Endothelial cell of umbilical vein (primary cell): ENCODE results near the gene SORT1. TPM values are rescaled to one million over a fixed set of nuclear protein-coding genes. Genes with fewer than 3 reads are reported as not detected.

Experiments used
- BruUV-seq: library from RNA; stranded (reverse); fragments of 400-500 nt; replicated peaks from 2 replicates; lab custom pipeline; 2021; lab: Mats Ljungman, UMichigan
- CTCF ChIA-PET: fragments of 300-600, 350-600 bp; sonication (Branson Sonifier 250); formaldehyde crosslinking; loops from one replicate; lab custom pipeline; 2021; ENCODE audit warnings: antibody characterized with exemption, inconsistent platforms; lab: Charles Lee
- POLR2A ChIA-PET: fragments of 300-600, 350-600 bp; sonication (Branson Sonifier 250); formaldehyde crosslinking; loops from one replicate; lab custom pipeline; 2021; ENCODE audit warnings: antibody characterized with exemption, inconsistent platforms; lab: Charles Lee
- DNase-seq: peaks from one replicate; pipeline ENCODE4 v3.0.0-alpha.2; 2011; ENCODE audit warnings: low read depth, low spot score
- FAIRE-seq: peaks from 2 replicates; lab custom pipeline; 2011; peaks lifted over from hg19 to GRCh38; lab: Jason Lieb, UNC
- H2AFZ ChIP-seq: 2 replicates; pipeline ENCODE4 v1.6.0; 2012; ENCODE audit warnings: low read depth, low read length, control low read depth, inconsistent platforms
- H3K27ac ChIP-seq: 2 replicates; pipeline ENCODE4 v1.5.1; 2011; ENCODE audit warnings: low read depth, mild to moderate bottlenecking, control low read depth, low read length, moderate library complexity; ENCODE audit not compliant: insufficient read depth
- H3K27me3 ChIP-seq, 2 experiments: 2 replicates each; pipeline versions ENCODE4 v1.6.0 to v1.6.1; 2011; ENCODE audit warnings: low read length in 2 of 2, mixed read lengths in 1 of 2; ENCODE audit not compliant: control insufficient read depth in 2 of 2, insufficient read depth in 2 of 2
- H3K36me3 ChIP-seq, 2 experiments: 2 replicates in 1 of 2; 3 replicates in 1 of 2; pipeline ENCODE4 v1.5.1; 2011; ENCODE audit warnings: low read length in 2 of 2, mild to moderate bottlenecking in 1 of 2, moderate library complexity in 1 of 2; ENCODE audit not compliant: control insufficient read depth in 2 of 2, insufficient read depth in 2 of 2; ENCODE audit errors: extremely low read depth in 1 of 2
- H3K4me1 ChIP-seq: 3 replicates; pipeline ENCODE4 v1.5.1; 2011; ENCODE audit warnings: mild to moderate bottlenecking, low read length; ENCODE audit not compliant: control insufficient read depth, insufficient read depth; ENCODE audit errors: extremely low read depth
- H3K4me2 ChIP-seq: 2 replicates; pipeline ENCODE4 v1.6.1; 2011; ENCODE audit warnings: low read length, control low read depth, mixed read lengths; ENCODE audit not compliant: insufficient read depth
- H3K4me3 ChIP-seq, 3 experiments: fragments of 200-600 bp in 1 of 3; sonication (generic), shearing (Covaris generic) in 1 of 3; replicated peaks in 1 of 3; 2 replicates each; pipeline ENCODE4 v1.5.1; 2011 to 2016; ENCODE audit warnings: control low read depth in 3 of 3, low read length in 3 of 3, mild to moderate bottlenecking in 2 of 3, inconsistent platforms in 1 of 3, low read depth in 1 of 3, moderate library complexity in 1 of 3; ENCODE audit not compliant: insufficient read depth in 1 of 3
- H3K79me2 ChIP-seq: 2 replicates; pipeline ENCODE4 v1.6.0; 2012; ENCODE audit warnings: low read length, inconsistent platforms; ENCODE audit not compliant: control insufficient read depth, insufficient read depth
- H3K9ac ChIP-seq: replicated peaks from 2 replicates; pipeline ENCODE3; 2011; ENCODE audit warnings: low read length, control low read depth; ENCODE audit not compliant: insufficient read depth; ENCODE audit errors: extremely low read depth
- H3K9me1 ChIP-seq: replicated peaks from 3 replicates; pipeline ENCODE4 v1.6.0; 2011; ENCODE audit warnings: mild to moderate bottlenecking, low read length; ENCODE audit not compliant: control insufficient read depth, insufficient read depth; ENCODE audit errors: extremely low read depth
- H3K9me3 ChIP-seq: replicated peaks from 2 replicates; pipeline ENCODE4 v1.5.1; 2012; ENCODE audit warnings: low read length, inconsistent platforms; ENCODE audit not compliant: control insufficient read depth, insufficient read depth
- H4K20me1 ChIP-seq: replicated peaks from 2 replicates; pipeline ENCODE3; 2011; ENCODE audit warnings: mild to moderate bottlenecking, low read length; ENCODE audit not compliant: control insufficient read depth, insufficient read depth; ENCODE audit errors: extremely low read depth
- CTCF ChIP-seq, 2 donors: IDR thresholded peaks; 1 replicate in 1 of 2; 2 replicates in 1 of 2; pipeline ENCODE4 v1.5.1; 2011; ENCODE audit warnings: low read length in 2 of 2, mild to moderate bottlenecking in 2 of 2, moderate library complexity in 2 of 2, control low read depth in 1 of 2, inconsistent platforms in 1 of 2, low read depth in 1 of 2; ENCODE audit not compliant: insufficient read depth in 1 of 2; ENCODE audit errors: extremely low read depth in 1 of 2
- EZH2 ChIP-seq: IDR thresholded peaks from 2 replicates; pipeline ENCODE4 v1.6.1; 2012; ENCODE audit warnings: borderline replicate concordance, low read depth, mild to moderate bottlenecking, moderate library complexity, low read length, inconsistent platforms; ENCODE audit not compliant: severe bottlenecking
- FOS ChIP-seq: IDR thresholded peaks from 2 replicates; pipeline ENCODE4 v1.6.1; 2011; ENCODE audit warnings: mild to moderate bottlenecking, low read length, moderate library complexity, borderline replicate concordance; ENCODE audit not compliant: insufficient read depth
- GATA2 ChIP-seq: IDR thresholded peaks from 2 replicates; pipeline ENCODE4 v1.7.0; 2011; ENCODE audit warnings: low read depth, mild to moderate bottlenecking, moderate library complexity, mixed read lengths, low read length; ENCODE audit not compliant: insufficient read length, insufficient read depth
- JUN ChIP-seq: IDR thresholded peaks from 2 replicates; pipeline ENCODE4 v1.6.1; 2011; ENCODE audit warnings: borderline replicate concordance, low read depth; ENCODE audit not compliant: insufficient read length, insufficient read depth
- POLR2A ChIP-seq: IDR thresholded peaks from 2 replicates; pipeline ENCODE4 v1.6.1; 2012; ENCODE audit warnings: low read depth, mild to moderate bottlenecking, control low read depth, low read length
- POLR2AphosphoS5 ChIP-seq: IDR thresholded peaks from 2 replicates; pipeline ENCODE4 v1.6.1; 2012; ENCODE audit warnings: low read depth, mild to moderate bottlenecking, control low read depth, low read length, moderate library complexity; ENCODE audit not compliant: insufficient read depth
- dilution Hi-C: fragments of 300-500 bp; cut with MboI; formaldehyde crosslinking; loops from one replicate; pipeline ENCODE4 v1.15.0; 2019; ENCODE audit warnings: low sequenced_read_pairs; ENCODE audit not compliant: extremely low pct_ligation_motif_present
- intact Hi-C: fragments of 100-400 bp; cut with micrococcal nuclease; formaldehyde crosslinking; loops from one replicate; pipeline ENCODE4 v1.10.0; 2022
- polyA plus RNA-seq, 4 experiments: library from polyadenylated mRNA; depleted of rRNA in 3 of 4; stranded (reverse) in 3 of 4; unstranded in 1 of 4; fragments of >200 nt; gene quantifications; 2 replicates each; pipeline versions ENCODE4 v1.2.1 to v1.2.3, GENCODE V29; 2011 to 2012; ENCODE audit warnings: missing spikeins in 1 of 4
- total RNA-seq: library from RNA; stranded (reverse); gene quantifications from 2 replicates; pipeline ENCODE4 v1.2.3, GENCODE V29; 2021
- TF ChIP-seq, protein P1 (sequence below): IDR thresholded peaks from 2 replicates; pipeline ENCODE4 v1.6.1; 2011; ENCODE audit not compliant: insufficient read depth, insufficient read length

The SORT1 gene
- total and polyA plus RNA-seq, 2 donors (not counting 3 experiments of a cell fraction or from before 2014, with no cell fraction given): 6.8 to 17.8 TPM

GRCh38 chr1:109290998-109291397 lies 106.7 kb downstream of the SORT1 start:
- no peak overlapping the region for H3K9ac ChIP-seq
- no TSS peak for BruUV-seq
- peaks cover 6 to 8% of the 10 kb centered on the region in 2 experiments for H3K27me3 ChIP-seq
- TF ChIP-seq, protein P1, sequence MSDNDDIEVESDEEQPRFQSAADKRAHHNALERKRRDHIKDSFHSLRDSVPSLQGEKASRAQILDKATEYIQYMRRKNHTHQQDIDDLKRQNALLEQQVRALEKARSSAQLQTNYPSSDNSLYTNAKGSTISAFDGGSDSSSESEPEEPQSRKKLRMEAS: no peak
- no peak for TF ChIP-seq GATA2
- TF ChIP-seq CTCF (IDR thresholded peaks at IDR 0.05; ENCODE audit: extremely low read depth in 1 of 2, insufficient read depth in 1 of 2, low read depth in 1 of 2, low read length in 2 of 2): no peak
- TF ChIP-seq POLR2A: no peak
- TF ChIP-seq EZH2: no peak
- TF ChIP-seq FOS: no peak
- TF ChIP-seq POLR2AphosphoS5: no peak
- TF ChIP-seq JUN: no peak
- H3K9me3 ChIP-seq: no peaks in the 10 kb centered on the region
- intact Hi-C loops: no loop called here
- H3K4me1 ChIP-seq: no peaks in the 10 kb centered on the region
- no peak overlapping the region for H3K4me3 ChIP-seq
- no peaks in the 10 kb centered on the region for H3K9me1 ChIP-seq
- ChIA-PET CTCF (no interaction called here), POLR2A (interaction anchor here (0.9 kb wide), 1 partner anchor 191 kb away, joined by 4 read pairs; no protein-coding TSS in a partner anchor)
- H3K4me2 ChIP-seq: no peak overlapping the region
- no peak overlapping the region for H3K27ac ChIP-seq
- H2AFZ ChIP-seq: no peak overlapping the region
- no peaks in the 10 kb centered on the region for H3K79me2 ChIP-seq
- dilution Hi-C loops: no loop called here
- H4K20me1 ChIP-seq: no peaks in the 10 kb centered on the region
- no peak for DNase-seq
- FAIRE-seq: no peak
- H3K36me3 ChIP-seq: no peaks in the 10 kb centered on the region
